Measurements from ENCODE around the gene COLEC11. TPM values are rescaled to one million over a fixed set of nuclear protein-coding genes. Genes with fewer than 3 reads are reported as not detected.
"Not testable (repeated sequence)": the region's sequence is repeated elsewhere in the genome, so short reads cannot be mapped to it uniquely, and the experiment has no call there.

COLEC11 gene
- polyA plus RNA-seq, 1 donor: 1.5 TPM

DNA sequence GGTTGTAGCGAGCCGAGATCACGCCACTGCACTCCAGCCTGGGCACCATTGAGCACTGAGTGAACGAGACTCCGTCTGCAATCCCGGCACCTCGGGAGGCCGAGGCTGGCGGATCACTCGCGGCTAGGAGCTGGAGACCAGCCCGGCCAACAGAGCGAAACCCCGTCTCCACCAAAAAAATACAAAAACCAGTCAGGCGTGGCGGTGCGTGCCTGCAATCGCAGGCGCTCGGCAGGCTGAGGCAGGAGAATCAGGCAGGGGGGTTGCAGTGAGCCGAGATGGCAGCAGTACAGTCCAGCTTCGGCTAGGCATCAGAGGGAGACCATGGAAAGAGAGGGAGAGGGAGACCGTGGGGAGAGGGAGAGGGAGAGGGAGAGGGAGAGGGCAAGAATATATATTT is 25.3 kb upstream of the COLEC11 start:
- not testable (repeated sequence) for H3K27ac ChIP-seq (ENCODE audit: low read length); H3K9me3 ChIP-seq (ENCODE audit: control insufficient read depth, low read depth, low read length); DNase-seq; H3K27me3 ChIP-seq (ENCODE audit: control insufficient read depth, insufficient read depth, low read length); H3K36me3 ChIP-seq (ENCODE audit: control insufficient read depth, insufficient read depth, low read length); H3K4me3 ChIP-seq (ENCODE audit: low read length); H3K4me1 ChIP-seq (ENCODE audit: control insufficient read depth, insufficient read depth, low read length)
- no CpG with 5 or more reads among the region's 23 CpGs for WGBS (ENCODE audit: insufficient coverage, low lambda C conversion rate)

DNA sequence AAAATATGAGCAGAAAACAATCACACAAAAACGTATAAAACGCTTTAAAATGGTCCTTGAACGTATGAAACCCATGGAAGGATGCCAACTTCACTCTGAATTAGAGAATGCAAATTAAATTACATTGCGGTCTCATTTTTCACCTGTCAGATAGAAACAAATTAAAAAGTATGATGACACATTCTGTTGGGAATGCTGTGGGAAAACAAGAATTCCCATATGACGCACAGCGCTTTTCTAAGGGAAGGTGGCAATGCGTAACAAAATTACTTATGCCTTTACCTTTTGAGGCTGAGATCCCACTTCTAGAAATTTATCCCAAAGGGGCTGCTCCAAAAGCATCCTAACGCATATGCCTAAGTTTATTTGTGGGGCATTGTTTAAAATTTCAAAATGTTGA is 23.6 kb upstream of the COLEC11 start:
- H3K9me3 ChIP-seq (ENCODE audit: control insufficient read depth, low read depth, low read length): peaks cover 4% of the 10 kb centered on the region
- no peak overlapping the region for H3K4me3 ChIP-seq (ENCODE audit: low read length)
- H3K4me1 ChIP-seq (ENCODE audit: control insufficient read depth, insufficient read depth, low read length): no peaks in the 10 kb centered on the region
- DNase-seq: no peak
- H3K36me3 ChIP-seq (ENCODE audit: control insufficient read depth, insufficient read depth, low read length): no peaks in the 10 kb centered on the region
- H3K27ac ChIP-seq (ENCODE audit: low read length): no peak overlapping the region
- 91% methylated on average over 3 of the region's 8 CpGs for WGBS (ENCODE audit: insufficient coverage, low lambda C conversion rate)
- H3K27me3 ChIP-seq (ENCODE audit: control insufficient read depth, insufficient read depth, low read length): no peaks in the 10 kb centered on the region

DNA sequence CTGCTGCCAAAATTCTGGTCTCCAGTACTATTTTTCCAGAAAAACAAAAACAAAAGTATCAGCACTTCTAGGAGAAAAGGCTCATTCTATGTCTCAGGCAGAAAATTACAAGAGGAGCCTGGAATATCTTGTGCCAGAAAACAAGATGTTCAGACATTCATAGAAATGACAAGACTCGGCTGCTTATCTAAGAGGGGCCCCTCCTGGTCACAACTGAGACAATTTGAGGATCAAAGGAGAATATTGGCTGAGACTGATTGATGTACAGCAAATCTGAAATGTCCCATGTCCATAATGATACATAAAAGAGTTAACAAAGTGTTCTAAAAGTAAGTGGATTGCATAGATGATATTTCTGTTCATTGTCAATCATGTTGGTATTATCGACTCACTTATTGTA is 22.3 kb upstream of the COLEC11 start:
- WGBS (ENCODE audit: insufficient coverage, low lambda C conversion rate): 72% methylated on average over 2 of the region's 2 CpGs
- peaks cover 3% of the 10 kb centered on the region for H3K4me1 ChIP-seq (ENCODE audit: control insufficient read depth, insufficient read depth, low read length)
- no peak overlapping the region for H3K27ac ChIP-seq (ENCODE audit: low read length)
- no peak overlapping the region for H3K4me3 ChIP-seq (ENCODE audit: low read length)
- H3K9me3 ChIP-seq (ENCODE audit: control insufficient read depth, low read depth, low read length): peaks cover 4% of the 10 kb centered on the region
- peaks cover 11% of the 10 kb centered on the region for H3K36me3 ChIP-seq (ENCODE audit: control insufficient read depth, insufficient read depth, low read length)
- no peaks in the 10 kb centered on the region for H3K27me3 ChIP-seq (ENCODE audit: control insufficient read depth, insufficient read depth, low read length)
- DNase-seq: no peak

DNA sequence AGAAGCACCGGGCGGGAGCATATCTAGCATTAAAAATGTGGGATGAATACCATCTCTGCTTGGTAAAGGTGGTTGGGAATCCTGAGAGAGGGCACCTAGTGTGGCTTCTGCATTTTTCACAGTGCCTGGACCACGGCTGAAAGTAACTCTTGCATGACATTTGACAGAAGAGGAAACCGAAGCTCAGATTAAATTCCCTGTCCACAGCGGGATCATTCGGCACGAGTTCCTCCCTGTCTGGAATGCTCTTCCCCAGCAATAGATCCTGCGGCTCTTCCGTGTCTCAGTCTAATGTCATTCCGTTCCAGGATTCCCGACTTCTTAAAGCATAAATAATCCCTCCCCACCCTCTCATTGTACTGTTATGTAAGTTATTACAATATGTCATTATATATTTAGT is 20.8 kb upstream of the COLEC11 start:
- no peak for DNase-seq
- 100% methylated on average over 1 of the region's 11 CpGs for WGBS (ENCODE audit: insufficient coverage, low lambda C conversion rate)
- peaks cover 25% of the 10 kb centered on the region for H3K36me3 ChIP-seq (ENCODE audit: control insufficient read depth, insufficient read depth, low read length)
- no peak overlapping the region for H3K4me3 ChIP-seq (ENCODE audit: low read length)
- H3K27me3 ChIP-seq (ENCODE audit: control insufficient read depth, insufficient read depth, low read length): no peaks in the 10 kb centered on the region
- peaks cover 3% of the 10 kb centered on the region for H3K4me1 ChIP-seq (ENCODE audit: control insufficient read depth, insufficient read depth, low read length)
- peaks cover 4% of the 10 kb centered on the region for H3K9me3 ChIP-seq (ENCODE audit: control insufficient read depth, low read depth, low read length)
- no peak overlapping the region for H3K27ac ChIP-seq (ENCODE audit: low read length)

DNA sequence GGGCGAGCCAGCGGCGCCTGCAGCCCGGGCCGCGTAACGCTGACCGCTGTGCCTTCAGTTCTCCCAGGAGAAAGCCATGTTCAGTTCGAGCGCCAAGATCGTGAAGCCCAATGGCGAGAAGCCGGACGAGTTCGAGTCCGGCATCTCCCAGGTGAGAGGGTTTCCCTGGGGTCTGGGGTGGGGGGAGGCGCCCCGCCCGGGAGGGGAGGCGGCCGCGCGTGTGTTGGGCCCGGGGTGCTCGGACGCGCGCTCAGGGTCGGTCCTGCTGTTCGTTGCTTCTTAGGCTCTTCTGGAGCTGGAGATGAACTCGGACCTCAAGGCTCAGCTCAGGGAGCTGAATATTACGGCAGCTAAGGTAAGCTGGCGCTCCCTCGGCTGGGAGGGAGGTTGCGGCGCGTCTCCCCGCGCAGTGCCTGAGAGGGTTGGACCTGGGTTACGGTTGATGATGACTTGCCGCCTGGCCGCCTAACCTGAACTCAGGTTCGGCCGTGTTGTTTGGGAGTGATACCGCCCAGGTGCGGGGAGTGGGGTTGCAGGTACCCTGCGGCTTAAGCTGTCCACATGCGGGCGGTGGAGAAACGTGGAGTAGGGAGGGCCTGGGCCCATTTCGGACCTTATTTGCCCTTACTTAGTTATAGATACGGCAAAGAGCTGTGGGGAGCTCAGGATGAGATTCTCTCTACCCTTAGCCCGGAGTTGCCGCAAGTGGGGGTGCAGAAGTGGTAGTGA is 19.2 kb upstream of the COLEC11 start:
- no CpG with 5 or more reads among the region's 54 CpGs for WGBS (ENCODE audit: insufficient coverage, low lambda C conversion rate)
- H3K4me3 ChIP-seq (ENCODE audit: low read length): peak overlapping the region; percentile 64
- H3K36me3 ChIP-seq (ENCODE audit: control insufficient read depth, insufficient read depth, low read length): peaks cover 39% of the 10 kb centered on the region
- H3K27me3 ChIP-seq (ENCODE audit: control insufficient read depth, insufficient read depth, low read length): no peaks in the 10 kb centered on the region
- peaks cover 3% of the 10 kb centered on the region for H3K4me1 ChIP-seq (ENCODE audit: control insufficient read depth, insufficient read depth, low read length)
- peak overlapping the region; percentile 72 for H3K27ac ChIP-seq (ENCODE audit: low read length)
- DNase-seq: peak in 1 of 2 donors; percentile 41
- H3K9me3 ChIP-seq (ENCODE audit: control insufficient read depth, low read depth, low read length): peaks cover 4% of the 10 kb centered on the region

DNA sequence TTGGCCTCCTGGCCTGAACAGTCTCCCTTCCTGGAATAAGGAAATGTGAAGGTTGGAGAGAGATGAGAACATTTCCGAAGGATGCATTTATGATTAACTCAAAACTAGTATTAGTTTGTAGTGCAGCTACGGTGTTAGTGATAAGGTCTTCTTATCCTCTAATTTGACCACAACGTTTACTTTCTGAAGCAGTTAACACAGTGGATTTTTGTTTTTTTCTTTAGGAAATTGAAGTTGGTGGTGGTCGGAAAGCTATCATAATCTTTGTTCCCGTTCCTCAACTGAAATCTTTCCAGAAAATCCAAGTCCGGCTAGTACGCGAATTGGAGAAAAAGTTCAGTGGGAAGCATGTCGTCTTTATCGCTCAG is 18.7 kb upstream of the COLEC11 start:
- H3K27me3 ChIP-seq (ENCODE audit: control insufficient read depth, insufficient read depth, low read length); H3K4me1 ChIP-seq (ENCODE audit: control insufficient read depth, insufficient read depth, low read length); DNase-seq; H3K9me3 ChIP-seq (ENCODE audit: control insufficient read depth, low read depth, low read length): not testable (repeated sequence)
- H3K27ac ChIP-seq (ENCODE audit: low read length): peak overlapping the region; percentile 72
- H3K36me3 ChIP-seq (ENCODE audit: control insufficient read depth, insufficient read depth, low read length): peaks cover 43% of the 10 kb centered on the region
- WGBS (ENCODE audit: insufficient coverage, low lambda C conversion rate): 100% methylated on average over 2 of the region's 10 CpGs
- peak overlapping the region; percentile 64 for H3K4me3 ChIP-seq (ENCODE audit: low read length)

DNA sequence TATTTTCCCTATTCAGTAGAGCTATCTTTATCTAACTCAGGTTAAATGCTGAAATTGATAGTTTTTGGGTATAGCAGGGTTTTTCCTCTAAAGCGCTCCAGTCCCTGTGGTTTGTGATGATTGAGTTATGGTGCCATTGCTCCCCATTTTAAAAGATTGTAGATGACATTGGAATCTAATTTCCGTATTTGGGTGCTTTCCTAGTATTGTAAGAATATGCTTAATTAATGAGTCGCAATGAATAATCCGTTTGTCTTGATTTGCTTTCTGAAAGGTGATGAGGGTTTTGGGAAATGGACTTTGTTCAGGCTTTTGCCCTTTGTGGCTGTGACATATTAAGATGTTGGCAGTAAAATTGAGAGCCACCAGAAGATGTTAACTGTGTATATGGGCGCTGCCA is 15.9 kb upstream of the COLEC11 start:
- no peak for DNase-seq
- H3K36me3 ChIP-seq (ENCODE audit: control insufficient read depth, insufficient read depth, low read length): peaks cover 56% of the 10 kb centered on the region
- H3K4me1 ChIP-seq (ENCODE audit: control insufficient read depth, insufficient read depth, low read length): peaks cover 3% of the 10 kb centered on the region
- H3K27me3 ChIP-seq (ENCODE audit: control insufficient read depth, insufficient read depth, low read length): no peaks in the 10 kb centered on the region
- peaks cover 4% of the 10 kb centered on the region for H3K9me3 ChIP-seq (ENCODE audit: control insufficient read depth, low read depth, low read length)
- no CpG with 5 or more reads among the region's 5 CpGs for WGBS (ENCODE audit: insufficient coverage, low lambda C conversion rate)
- no peak overlapping the region for H3K27ac ChIP-seq (ENCODE audit: low read length)
- H3K4me3 ChIP-seq (ENCODE audit: low read length): no peak overlapping the region

DNA sequence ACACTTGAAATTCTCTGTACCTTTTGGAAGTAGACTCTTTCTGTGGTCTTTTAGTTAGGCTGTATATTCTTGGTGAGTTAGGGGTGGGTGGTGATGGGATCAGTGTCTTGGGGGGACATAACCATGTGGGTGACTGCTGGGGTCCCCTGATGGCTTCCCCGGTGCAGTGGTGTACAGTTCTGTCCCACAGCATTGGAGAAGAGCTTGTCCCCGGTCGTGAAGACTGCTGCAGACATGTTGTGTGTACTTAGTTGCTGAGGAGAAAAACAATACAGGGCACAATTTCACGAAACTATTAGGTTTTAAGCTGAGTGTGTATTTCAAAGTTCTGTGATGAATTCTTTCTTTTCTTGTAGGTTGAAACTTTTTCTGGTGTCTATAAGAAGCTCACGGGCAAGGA is 14.5 kb upstream of the COLEC11 start:
- Histone ChIP-seq H3K9me3 (ENCODE audit: control insufficient read depth, low read depth, low read length) (no peaks in the 10 kb centered on the region), H3K4me3 (ENCODE audit: low read length) (no peak overlapping the region), H3K4me1 (ENCODE audit: control insufficient read depth, insufficient read depth, low read length) (peaks cover 3% of the 10 kb centered on the region), H3K27ac (ENCODE audit: low read length) (no peak overlapping the region), H3K27me3 (ENCODE audit: control insufficient read depth, insufficient read depth, low read length) (no peaks in the 10 kb centered on the region), H3K36me3 (ENCODE audit: control insufficient read depth, insufficient read depth, low read length) (peaks cover 66% of the 10 kb centered on the region)
- no peak for DNase-seq
- no CpG with 5 or more reads among the region's 5 CpGs for WGBS (ENCODE audit: insufficient coverage, low lambda C conversion rate)

DNA sequence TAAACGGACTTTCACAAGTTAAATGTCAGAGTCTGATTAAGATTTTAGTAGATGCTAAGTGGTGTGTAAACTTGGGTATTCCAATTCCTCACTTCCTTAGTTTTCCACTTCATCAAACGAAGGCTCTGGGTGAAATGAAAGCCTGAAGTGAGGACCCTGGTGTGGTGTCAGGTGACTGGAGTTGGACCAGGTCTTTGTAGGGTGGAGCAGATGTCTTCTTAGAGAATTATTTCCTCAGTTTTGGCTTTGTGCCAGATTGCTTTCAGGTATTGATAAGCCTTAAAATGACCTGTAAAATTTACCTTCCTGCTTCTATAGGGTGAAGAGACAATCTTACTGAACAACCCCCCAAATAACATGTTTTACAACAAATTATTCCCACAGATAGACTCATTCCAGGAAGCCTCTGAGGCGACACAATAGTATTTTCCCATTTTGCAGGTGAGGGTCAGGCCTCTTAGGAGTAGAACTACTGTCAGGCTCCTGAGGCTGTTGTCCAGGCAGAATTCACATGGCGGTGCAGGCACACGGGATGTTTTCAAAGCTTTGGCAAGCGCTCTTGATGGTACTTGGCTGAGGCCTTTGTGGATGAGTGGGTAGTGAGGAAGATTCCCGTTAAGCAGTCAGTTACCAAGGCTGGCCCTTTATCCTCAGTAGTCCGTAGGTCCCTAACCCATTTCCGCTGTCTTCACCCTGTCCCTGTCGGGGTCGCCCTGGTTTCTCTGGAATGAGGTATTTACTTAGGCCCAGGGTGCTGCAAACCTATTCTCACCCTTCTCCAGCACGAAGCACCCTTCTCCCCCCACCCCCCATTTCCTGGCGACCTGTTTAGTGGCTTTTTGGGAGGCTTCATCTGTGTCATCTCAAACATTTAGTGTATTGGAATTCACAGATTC is 13.3 kb upstream of the COLEC11 start:
- Histone ChIP-seq H3K9me3 (ENCODE audit: control insufficient read depth, low read depth, low read length) (no peaks in the 10 kb centered on the region), H3K36me3 (ENCODE audit: control insufficient read depth, insufficient read depth, low read length) (peaks cover 65% of the 10 kb centered on the region), H3K27ac (ENCODE audit: low read length) (no peak overlapping the region), H3K27me3 (ENCODE audit: control insufficient read depth, insufficient read depth, low read length) (no peaks in the 10 kb centered on the region), H3K4me3 (ENCODE audit: low read length) (no peak overlapping the region), H3K4me1 (ENCODE audit: control insufficient read depth, insufficient read depth, low read length) (peaks cover 2% of the 10 kb centered on the region)
- 90% methylated on average over 2 of the region's 13 CpGs for WGBS (ENCODE audit: insufficient coverage, low lambda C conversion rate)
- DNase-seq: no peak

DNA sequence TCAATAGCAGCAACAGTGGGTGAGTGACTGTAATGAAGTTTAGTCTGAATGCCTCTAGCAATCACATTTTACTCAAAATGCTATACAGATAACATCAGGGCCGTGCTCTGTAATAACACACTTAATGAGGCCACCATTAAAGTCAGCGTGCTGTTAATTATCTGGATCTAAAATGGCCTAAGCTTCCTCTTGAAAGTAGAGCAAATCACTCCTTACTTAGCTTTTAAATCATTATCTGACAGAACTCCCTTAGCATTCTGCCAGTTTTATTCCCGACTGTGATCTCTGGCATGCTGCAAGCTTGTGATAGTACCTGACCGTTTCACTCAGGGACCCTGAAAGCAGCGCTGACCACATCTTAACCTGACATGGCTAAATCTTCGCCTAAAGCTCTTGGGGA is 10.8 kb upstream of the COLEC11 start:
- peaks cover 44% of the 10 kb centered on the region for H3K36me3 ChIP-seq (ENCODE audit: control insufficient read depth, insufficient read depth, low read length)
- no peaks in the 10 kb centered on the region for H3K9me3 ChIP-seq (ENCODE audit: control insufficient read depth, low read depth, low read length)
- H3K4me3 ChIP-seq (ENCODE audit: low read length): no peak overlapping the region
- H3K27ac ChIP-seq (ENCODE audit: low read length): no peak overlapping the region
- H3K27me3 ChIP-seq (ENCODE audit: control insufficient read depth, insufficient read depth, low read length): no peaks in the 10 kb centered on the region
- no peak for DNase-seq
- no peaks in the 10 kb centered on the region for H3K4me1 ChIP-seq (ENCODE audit: control insufficient read depth, insufficient read depth, low read length)
- 86% methylated on average over 1 of the region's 6 CpGs for WGBS (ENCODE audit: insufficient coverage, low lambda C conversion rate)
